ENCODE measurements around the gene C2CD2L.

GRCh38 chr11:119147604-119148333 lies 40.6 kb downstream of the C2CD2L start:
- TF ChIP-seq CTCF (IDR thresholded peaks at IDR 0.05) (no peak), SMC3 (IDR thresholded peaks at IDR 0.05; ENCODE audit: low read depth, low read length) (no peak), PBX3 (IDR thresholded peaks at IDR 0.05) (no peak), POLR2AphosphoS5 (IDR thresholded peaks at IDR 0.05; ENCODE audit: low read depth, low read length) (no peak), YY1 (IDR thresholded peaks at IDR 0.05; ENCODE audit: low read depth) (no peak), EP300 (IDR thresholded peaks at IDR 0.05; ENCODE audit: borderline replicate concordance in 1 of 2, low read depth in 1 of 2, low read length in 1 of 2) (no peak), MXI1 (IDR thresholded peaks at IDR 0.05; ENCODE audit: low read depth, low read length) (no peak)

Data from SK-N-SH (cell line).